GM12891 (cell line): ENCODE results near the gene MTFR1L.

ENCODE experiments used
- DNase-seq: peaks from one replicate; pipeline ENCODE4 v3.0.0; 2011; ENCODE audit warnings: low spot score; ENCODE audit not compliant: insufficient read length
- FAIRE-seq: peaks from 2 replicates; lab custom pipeline; 2011; peaks lifted over from hg19 to GRCh38; lab: Jason Lieb, UNC
- PAX5 ChIP-seq: IDR thresholded peaks from 2 replicates; pipeline ENCODE4 v1.6.1; 2011; ENCODE audit warnings: low read length, moderate library complexity, mild to moderate bottlenecking; ENCODE audit not compliant: insufficient read depth, severe bottlenecking
- POLR2A ChIP-seq: IDR thresholded peaks from 2 replicates; pipeline ENCODE4 v1.6.1; 2011; ENCODE audit warnings: low read depth, low read length, control low read depth
- POLR2AphosphoS5 ChIP-seq: IDR thresholded peaks from 2 replicates; pipeline ENCODE4 v1.6.1; 2011; ENCODE audit warnings: low read depth, low read length, control low read depth
- POU2F2 ChIP-seq: IDR thresholded peaks from 2 replicates; pipeline ENCODE4 v1.6.1; 2011; ENCODE audit warnings: low read depth, mild to moderate bottlenecking, control low read depth, low read length, moderate library complexity
- SPI1 ChIP-seq: IDR thresholded peaks from 2 replicates; pipeline ENCODE4 v1.6.1; 2011; ENCODE audit warnings: low read depth, low read length, control low read depth
- TAF1 ChIP-seq: IDR thresholded peaks from 2 replicates; pipeline ENCODE4 v1.6.1; 2011; ENCODE audit warnings: low read depth, low read length, control low read depth

The MTFR1L gene

GRCh38 chr1:25873120-25873519 is 53.4 kb downstream of the MTFR1L start:
- FAIRE-seq, result no peak
- TF ChIP-seq TAF1, result no peak
- TF ChIP-seq POLR2A, result no peak
- no peak for TF ChIP-seq POLR2AphosphoS5
- no peak for TF ChIP-seq SPI1
- TF ChIP-seq PAX5, result no peak
- no peak for TF ChIP-seq POU2F2
- no peak for DNase-seq

GRCh38 chr1:25874209-25874608 is 54.5 kb downstream of the MTFR1L start:
- FAIRE-seq, result no peak
- no peak for DNase-seq
- TF ChIP-seq POLR2A (no peak), PAX5 (no peak), POLR2AphosphoS5 (no peak), POU2F2 (no peak), SPI1 (no peak), TAF1 (no peak)

DNA sequence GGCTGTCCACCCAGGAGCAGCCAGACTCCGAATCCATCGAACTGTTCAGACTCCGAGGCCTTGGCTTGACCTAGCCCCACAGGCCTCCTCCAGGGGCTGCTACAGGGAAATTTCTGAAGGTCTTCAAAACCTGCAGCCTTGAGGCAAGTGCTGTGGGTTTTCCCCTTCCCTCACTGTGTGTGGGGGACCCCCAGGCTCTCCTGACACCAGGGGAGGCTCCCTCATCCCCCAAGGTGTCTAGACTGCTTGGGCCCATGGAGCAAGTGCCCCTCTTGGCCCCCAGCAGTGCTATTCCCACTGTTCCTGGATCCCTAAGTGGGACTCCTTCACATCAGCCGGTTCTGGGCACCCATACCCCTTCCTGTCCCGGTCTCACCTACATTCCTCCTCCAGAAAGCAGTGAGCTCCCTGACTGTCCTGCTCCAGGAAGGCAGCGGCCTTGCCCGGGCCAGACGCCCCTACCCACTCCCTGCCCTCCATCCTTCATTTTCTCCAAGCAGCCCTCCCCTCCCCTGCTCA is 54.9 kb downstream of the MTFR1L start:
- DNase-seq (no peak), FAIRE-seq (no peak)
- TF ChIP-seq POU2F2 (no peak), SPI1 (no peak), TAF1 (no peak), POLR2A (no peak), POLR2AphosphoS5 (no peak), PAX5 (no peak)

GRCh38 chr1:25875154-25875855 is 55.6 kb downstream of the MTFR1L start, which contains the start of gene PAQR7:
Gene PAQR7, minus strand, starts transcription at chr1:25875708. Its CDS starts 11,869 bp downstream, at chr1:25863839.
- TF ChIP-seq TAF1 (no peak), SPI1 (no peak), POLR2AphosphoS5 (no peak), POU2F2 (no peak), POLR2A (no peak), PAX5 (no peak)
- FAIRE-seq (peak; percentile 69), DNase-seq (peak; percentile 76)

DNA sequence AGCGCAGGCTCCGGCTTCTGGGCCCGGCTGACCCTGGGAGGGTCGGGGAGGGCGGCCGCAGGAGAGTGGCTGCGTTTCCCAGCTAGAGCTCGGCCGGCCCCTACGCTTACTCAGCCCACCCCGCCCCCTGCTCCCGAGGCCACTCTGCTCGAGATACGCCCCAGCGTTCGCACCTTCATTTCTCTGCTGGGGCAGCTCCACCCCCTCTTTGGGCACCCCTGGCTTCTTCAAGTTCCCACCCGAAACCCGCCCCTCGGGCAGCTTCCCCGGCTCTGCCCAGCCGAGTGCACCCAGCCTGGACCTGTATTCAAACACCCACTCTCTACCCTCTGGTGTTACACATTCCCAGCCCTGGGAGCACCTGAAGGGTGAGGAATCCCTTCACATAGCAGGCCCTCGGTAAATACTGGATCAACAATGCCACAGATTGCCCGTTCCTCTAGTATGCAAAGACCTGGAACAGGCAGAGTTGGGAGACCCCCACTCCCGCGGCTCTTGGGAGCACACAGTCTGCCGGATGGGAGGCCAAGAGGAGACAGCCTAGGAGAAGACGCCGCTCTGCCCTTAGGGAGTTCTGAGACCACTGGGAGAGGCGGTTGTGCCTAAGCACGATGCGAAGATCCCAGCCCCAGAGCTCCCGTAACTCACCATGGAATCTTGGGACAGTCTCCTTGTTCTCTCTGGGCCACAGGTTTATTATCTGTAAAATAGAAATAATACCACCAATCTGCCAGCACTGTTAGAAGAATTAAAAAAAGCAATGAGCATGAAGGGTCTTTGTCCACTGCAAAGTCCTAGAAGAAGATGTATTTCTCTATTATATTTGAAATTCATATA is 56.3 kb downstream of the MTFR1L start:
- TF ChIP-seq POLR2A (no peak), TAF1 (no peak), SPI1 (no peak), POU2F2 (no peak), PAX5 (no peak), POLR2AphosphoS5 (no peak)
- FAIRE-seq, result no peak
- DNase-seq, result peak; percentile 37

DNA sequence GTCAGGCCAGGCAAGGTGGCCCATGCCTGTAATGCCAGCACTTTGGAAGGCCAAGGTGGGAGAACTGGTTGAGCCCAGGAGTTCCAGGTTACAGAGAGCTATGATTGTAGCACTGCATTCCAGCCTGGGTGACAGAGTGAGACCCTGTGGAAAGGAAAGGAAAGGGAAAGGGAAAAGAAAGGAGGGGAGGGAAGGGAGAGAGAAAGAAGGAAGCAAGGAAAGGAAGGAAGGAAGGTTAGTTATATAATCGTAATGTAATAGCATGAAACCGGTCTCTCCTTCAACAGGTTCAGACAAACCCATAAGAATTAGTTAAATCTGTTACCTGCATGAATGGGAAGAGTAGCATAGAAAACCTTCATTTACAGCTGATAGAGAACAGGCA is 56.9 kb downstream of the MTFR1L start:
- TF ChIP-seq SPI1 (no peak), TAF1 (no peak), PAX5 (no peak), POU2F2 (no peak), POLR2AphosphoS5 (no peak), POLR2A (no peak)
- DNase-seq (no peak), FAIRE-seq (no peak)

DNA sequence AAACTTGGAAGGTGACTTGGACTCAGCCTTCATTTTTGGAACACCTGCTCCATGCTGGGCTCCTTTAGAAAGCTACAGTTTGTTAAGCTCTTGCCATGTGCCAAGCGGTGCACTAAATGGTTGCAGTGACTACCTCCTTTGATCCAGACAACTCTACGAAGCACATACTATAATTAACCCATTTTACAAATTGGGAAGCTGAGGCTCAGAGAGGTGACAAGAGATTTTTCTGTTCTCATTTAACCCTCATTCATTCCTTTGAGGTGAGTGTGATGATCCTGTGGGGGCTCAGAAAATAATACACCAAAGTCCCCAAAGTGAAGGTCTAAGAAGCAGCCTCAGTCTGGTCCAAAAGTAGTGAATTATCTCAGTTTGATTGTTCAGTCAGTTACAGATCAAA is 57.4 kb downstream of the MTFR1L start:
- no peak for FAIRE-seq
- TF ChIP-seq TAF1 (no peak), PAX5 (no peak), POU2F2 (no peak), SPI1 (no peak), POLR2A (no peak), POLR2AphosphoS5 (no peak)
- no peak for DNase-seq

- no peak for DNase-seq
- no peak for FAIRE-seq
- TF ChIP-seq POLR2A (no peak), SPI1 (no peak), TAF1 (no peak), POLR2AphosphoS5 (no peak), PAX5 (no peak), POU2F2 (no peak)
These were observed 58.9 kb downstream of the MTFR1L start for GRCh38 chr1:25878690-25879089.

GRCh38 chr1:25879675-25880074 is 59.9 kb downstream of the MTFR1L start:
- TF ChIP-seq POLR2A (no peak), TAF1 (no peak), POLR2AphosphoS5 (no peak), POU2F2 (no peak), SPI1 (no peak), PAX5 (no peak)
- DNase-seq, result no peak
- FAIRE-seq, result no peak
